Ramos (cell line): Measurements from ENCODE around the gene MYO1H.

Source experiments
- in situ Hi-C: fragments of 300-500 bp; cut with MboI; formaldehyde crosslinking; loops from one replicate; pipeline ENCODE4 v1.14.3; 2022; ENCODE audit warnings: low sequenced_read_pairs; ENCODE audit not compliant: unreplicated experiment

MYO1H gene

GRCh38 chr12:109483346-109483745 is 135.6 kb downstream of the MYO1H start:
- in situ Hi-C loops = no loop called here

DNA sequence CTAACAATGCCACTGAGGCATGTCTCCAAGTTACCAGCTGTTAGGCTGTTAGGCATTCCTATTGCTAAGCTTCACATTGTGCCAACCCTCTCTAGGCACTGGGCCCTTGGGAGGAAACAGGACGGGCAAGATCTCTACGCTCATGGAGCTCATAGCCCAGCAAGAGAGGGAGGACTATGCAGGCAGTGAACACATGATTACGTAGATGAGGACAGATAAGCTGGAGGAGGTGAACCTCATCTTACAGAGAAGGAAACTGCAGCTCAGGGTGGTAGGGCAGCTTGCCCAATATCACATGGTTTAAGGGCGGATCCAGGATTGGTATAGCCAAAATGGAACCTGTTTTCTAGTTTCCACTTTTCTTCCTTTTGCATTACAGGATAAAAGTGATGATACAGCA is 137.5 kb downstream of the MYO1H start:
- in situ Hi-C loops = no loop called here

DNA sequence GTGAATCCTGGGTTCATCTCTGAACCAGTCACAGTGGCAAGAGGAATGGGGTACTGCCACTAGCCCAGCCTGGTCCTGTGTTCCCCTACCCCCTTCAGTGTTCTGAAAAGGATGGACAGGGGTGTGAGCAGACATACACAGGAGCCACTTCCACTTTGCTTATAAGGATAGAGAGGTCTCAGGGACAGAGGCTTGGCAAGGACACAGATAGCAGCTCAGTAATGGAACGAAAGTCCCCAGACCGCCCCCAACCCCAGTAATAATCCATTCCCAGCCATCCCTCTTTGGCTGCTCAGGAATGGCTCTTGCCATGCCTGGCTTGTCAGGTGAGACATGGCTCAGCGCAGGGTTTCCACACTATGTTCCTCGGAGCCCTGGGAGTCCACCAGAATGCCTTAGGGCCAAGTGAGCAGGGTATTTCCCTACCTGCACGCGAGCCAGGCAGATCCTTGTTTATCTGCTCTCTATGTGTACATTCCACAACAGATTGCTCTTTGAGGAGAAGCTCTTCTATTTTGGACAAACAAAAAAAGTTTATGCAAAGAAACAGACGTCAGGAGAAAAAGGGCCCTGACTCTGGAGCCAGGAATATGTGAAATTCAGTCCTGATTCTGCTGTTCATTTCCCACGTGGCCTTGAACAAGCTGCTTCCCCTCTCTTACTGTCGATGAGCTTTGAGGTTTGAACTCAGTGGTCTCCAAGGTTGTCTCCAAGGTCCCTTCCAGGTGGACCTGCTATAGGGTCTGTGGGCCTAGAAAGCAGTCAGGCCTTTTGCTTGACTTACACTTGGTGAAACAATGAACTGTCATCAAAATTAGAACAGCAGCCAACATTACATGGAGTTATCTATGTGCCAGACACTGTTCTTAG is 139.7 kb downstream of the MYO1H start:
- in situ Hi-C loops = no loop called here

- in situ Hi-C loops = no loop called here
Observed at GRCh38 chr12:109488051-109488665, 140.5 kb downstream of the MYO1H start.

DNA sequence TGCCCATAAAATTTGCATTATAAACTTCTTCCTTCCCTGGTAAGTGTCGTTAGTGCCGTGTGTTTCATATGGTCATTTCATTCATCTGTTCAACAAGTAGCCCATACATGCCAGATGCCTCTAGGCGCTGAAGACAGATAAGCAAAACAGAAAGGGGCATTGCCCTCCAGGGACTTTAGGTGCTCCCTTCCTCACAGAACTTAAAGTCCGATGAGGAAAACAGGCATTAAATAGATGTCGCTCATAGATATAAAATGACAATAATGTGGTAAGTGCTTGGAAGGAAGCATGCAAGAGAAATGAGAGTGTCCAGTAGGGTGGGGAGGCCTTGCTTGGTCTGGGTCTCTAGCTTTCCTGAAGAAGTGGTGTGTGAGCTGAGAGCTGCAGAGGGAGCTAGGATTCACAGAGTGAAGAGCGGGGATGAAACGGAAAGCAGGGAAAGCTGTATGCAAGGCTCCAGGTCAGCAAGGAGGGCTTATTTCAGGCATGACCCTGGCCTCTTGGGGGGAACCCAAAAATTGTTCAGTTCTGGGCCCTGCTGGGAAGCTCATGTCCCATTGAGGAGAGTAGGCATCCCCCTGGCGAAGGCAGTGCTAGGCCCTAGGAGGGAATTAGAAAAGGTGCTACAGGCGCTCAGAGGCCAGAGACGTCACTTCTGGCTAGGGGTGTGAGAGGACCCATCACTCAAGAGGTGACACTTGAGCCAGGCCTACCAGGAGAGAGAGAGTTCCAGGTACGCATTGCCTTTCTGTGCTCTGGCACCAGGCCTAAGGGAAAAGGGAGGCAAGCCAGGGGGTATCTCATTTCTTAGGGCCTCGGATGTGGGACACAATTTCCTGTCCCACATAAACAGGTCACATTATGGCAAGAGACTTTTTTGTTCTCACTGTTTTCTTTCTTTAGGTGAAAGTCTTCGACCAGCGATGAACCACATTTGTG is 141.6 kb downstream of the MYO1H start:
- in situ Hi-C loops = no loop called here

GRCh38 chr12:109489955-109490565 is 142.4 kb downstream of the MYO1H start:
- in situ Hi-C loops = no loop called here

DNA sequence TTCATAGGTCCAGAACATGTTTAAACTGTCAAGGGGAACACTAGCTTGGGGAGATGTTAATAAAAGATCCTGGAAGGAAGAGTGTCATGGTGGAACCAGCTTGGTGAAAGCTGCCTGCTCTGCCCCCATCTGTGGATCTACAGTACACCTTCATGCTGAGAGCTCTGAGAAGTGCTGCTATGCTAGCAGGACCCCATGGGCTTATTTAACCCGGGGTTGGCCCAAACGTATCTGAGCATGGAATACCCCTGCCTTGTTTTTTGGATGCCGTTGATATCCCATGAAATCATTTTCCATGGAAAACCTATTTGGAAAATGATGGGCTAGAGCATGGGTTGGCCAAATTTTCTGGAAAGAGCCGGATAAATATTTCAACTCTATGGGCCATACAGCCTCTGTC is 144.0 kb downstream of the MYO1H start:
- in situ Hi-C loops = no loop called here

DNA sequence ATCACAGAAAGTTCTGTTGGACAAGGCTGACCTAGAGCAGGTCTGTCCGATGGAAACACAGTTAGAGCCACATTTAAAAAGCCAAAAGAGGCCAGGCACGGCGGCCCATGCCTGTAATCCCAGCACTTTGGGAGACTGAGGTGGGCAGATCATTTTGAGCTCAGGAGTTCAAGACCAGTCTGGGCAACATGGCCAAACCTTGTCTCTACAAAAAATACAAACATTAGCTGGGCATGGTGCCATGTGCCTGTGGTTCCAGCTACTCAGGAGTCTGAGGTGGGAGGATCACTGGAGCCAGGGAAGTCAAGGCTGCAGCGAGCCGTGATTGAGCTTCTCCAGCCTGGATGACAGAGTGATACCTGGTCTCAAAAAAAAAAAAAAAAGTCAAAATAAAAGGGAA is 144.7 kb downstream of the MYO1H start:
- in situ Hi-C loops = no loop called here

- in situ Hi-C loops = no loop called here
Observed at GRCh38 chr12:109493090-109493489, 145.4 kb downstream of the MYO1H start.

DNA sequence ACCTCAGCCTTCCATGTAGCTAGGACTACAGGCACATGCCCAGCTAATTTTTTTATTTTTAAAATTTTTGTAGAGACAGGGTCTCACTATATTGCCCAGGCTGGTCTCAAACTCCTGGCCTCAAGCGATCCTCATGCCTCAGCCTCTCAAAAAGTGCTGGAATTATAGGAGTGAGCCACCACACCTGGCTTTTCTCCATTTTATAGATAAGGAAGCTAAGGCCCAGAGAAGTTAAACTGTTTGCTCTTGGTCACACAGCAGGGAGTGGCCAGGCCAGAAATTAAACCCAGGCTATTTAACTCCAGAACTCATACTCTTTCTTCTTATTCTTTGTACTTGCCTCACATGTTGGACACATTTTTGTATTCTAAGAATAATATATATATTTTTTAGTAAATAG is 146.2 kb downstream of the MYO1H start:
- in situ Hi-C loops = no loop called here

DNA sequence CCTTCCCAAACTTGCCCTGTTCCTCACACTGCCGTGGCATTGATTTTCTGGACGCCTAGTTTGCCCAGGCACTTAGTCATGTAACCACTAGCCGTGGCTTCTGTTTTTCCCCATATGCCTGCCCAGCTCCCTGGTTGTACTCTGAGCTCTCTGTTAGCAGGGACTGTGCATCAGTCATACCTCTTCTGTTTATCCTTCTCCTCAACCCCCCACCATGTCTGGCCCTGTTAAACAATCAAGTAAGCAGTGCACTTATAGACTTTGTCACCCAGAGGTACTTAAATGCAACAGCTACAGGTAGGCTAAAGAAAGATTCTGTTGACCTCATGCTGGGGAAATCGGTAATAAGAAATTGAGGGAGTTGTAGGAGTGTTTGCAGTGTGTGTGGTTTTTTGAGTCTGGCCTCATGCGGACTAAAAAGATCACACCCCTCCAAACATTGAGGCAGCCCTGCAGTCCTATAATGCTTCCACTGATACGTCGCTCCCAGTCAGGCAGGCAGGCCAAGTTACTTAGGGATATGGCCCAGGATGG is 146.7 kb downstream of the MYO1H start:
- in situ Hi-C loops = no loop called here

DNA sequence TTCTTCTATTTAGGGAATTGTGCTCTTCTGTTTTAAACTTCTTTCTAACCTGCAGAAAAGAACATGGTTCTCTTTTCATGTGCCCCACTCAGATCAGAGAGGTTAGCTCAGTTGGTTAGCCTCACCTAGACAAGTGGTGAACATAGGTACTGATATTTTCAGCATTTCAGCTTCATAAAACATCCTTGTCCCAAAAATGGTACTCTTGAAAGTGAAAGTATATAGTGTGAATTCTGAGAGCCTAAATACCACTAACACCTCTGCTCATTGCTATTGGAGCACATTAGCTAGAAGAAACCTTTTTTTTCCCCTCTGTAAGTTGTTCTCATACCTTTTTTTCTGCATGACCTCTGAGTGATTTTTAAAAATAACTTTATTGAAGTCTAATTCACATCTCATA is 147.3 kb downstream of the MYO1H start:
- in situ Hi-C loops = no loop called here

DNA sequence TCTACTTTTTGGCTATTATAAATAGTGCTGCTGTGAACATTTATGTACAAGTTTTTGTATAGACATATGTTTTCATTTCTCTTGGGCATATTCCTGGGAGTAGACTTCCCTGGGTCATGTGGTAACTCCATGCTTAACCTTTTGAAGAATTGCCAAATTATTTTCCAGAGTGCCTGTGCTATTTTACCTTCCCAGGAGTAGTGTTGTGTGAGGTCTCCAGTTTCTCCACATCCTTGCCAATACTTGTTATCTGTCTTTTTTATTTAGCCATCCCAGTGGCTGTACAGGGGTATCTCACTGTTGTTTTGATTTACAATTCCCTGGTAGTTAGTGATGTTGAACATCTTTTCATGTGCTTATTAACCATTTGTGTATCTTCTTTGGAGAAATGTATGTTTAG is 148.6 kb downstream of the MYO1H start:
- in situ Hi-C loops = no loop called here

DNA sequence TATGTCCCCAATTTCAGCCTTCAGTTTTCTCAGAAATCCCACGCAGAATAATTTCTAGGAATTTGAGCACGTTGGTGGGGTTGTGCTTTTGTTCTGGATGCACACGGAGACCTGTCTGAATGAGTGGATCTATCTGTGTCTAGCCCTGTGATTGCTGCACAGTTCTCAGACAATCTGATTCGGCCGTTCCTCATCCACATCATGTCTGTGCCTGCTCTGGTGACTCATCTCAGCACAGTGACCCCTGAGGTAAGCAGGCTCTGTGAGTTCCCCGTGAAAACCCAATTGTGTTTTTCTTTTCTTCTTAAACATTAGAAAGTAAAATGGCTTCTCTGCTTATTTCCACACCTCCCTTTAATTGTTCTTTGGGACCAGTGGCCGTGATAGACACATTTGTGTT is 150.0 kb downstream of the MYO1H start:
- in situ Hi-C loops = no loop called here
